ENCODE data around the gene TRMT13. TPM values are rescaled to one million over a fixed set of nuclear protein-coding genes. Genes with fewer than 3 reads are reported as not detected.
A peak's percentile ranks its signal among the peaks of the same experiment; 100 is the strongest.

TRMT13 gene
- total RNA-seq, 1 donor from 2014 or later = 11.4 TPM

DNA sequence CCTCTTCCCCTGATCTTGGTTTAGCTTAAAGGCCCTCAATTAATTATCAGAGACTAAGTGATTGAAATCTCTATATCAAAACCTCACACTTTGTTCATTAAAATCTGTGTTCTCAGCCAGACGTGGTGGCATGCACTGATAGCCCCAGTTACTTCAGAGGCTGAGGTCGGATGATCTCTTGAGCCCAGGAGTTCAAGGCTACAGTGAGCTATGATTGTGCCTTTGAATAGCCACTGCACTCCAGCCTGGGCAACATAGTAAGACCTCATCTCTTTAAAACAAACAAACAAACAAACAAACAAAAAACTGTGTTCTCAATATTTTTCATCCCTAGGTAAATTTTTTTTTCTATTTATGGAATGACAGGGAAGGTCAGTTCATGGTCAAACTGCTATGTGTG lies 18.7 kb downstream of the TRMT13 start:
- TF ChIP-seq, protein P1, sequence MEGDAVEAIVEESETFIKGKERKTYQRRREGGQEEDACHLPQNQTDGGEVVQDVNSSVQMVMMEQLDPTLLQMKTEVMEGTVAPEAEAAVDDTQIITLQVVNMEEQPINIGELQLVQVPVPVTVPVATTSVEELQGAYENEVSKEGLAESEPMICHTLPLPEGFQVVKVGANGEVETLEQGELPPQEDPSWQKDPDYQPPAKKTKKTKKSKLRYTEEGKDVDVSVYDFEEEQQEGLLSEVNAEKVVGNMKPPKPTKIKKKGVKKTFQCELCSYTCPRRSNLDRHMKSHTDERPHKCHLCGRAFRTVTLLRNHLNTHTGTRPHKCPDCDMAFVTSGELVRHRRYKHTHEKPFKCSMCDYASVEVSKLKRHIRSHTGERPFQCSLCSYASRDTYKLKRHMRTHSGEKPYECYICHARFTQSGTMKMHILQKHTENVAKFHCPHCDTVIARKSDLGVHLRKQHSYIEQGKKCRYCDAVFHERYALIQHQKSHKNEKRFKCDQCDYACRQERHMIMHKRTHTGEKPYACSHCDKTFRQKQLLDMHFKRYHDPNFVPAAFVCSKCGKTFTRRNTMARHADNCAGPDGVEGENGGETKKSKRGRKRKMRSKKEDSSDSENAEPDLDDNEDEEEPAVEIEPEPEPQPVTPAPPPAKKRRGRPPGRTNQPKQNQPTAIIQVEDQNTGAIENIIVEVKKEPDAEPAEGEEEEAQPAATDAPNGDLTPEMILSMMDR (IDR thresholded peaks at IDR 0.05; ENCODE audit: partially characterized antibody, unreplicated experiment) = no peak
- DNase-seq = no peak
- Mint-ChIP-seq H3K27me3 (ENCODE audit: unreplicated experiment) (no peaks in the 10 kb centered on the region), H3K4me1 (ENCODE audit: low read depth, unreplicated experiment) (no peaks in the 10 kb centered on the region), H3K4me3 (ENCODE audit: unreplicated experiment) (no peak overlapping the region), H3K27ac (ENCODE audit: unreplicated experiment) (no peak overlapping the region), H3K9me3 (ENCODE audit: unreplicated experiment) (no peaks in the 10 kb centered on the region), H3K36me3 (ENCODE audit: unreplicated experiment) (no peaks in the 10 kb centered on the region)

DNA sequence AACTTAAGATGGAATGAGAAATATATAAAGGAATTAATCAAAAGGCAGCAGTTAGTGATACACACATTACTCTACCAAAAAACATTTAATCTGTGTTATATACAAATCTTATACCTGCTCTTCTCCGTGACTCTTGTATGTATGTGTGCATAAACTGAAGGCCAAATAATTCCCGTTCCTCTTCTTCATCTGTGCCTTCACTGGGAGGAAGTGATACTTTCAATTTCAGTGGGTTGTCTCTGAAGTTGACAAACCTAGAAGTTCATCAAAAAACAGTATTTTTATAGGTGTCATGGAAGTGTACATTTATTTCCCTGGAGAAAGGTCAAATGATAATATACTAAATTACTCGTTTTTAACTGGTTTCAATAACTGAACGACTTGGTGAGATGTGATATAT lies 19.3 kb downstream of the TRMT13 start:
- Mint-ChIP-seq H3K27ac (ENCODE audit: unreplicated experiment) (no peak overlapping the region), H3K4me3 (ENCODE audit: unreplicated experiment) (no peak overlapping the region), H3K9me3 (ENCODE audit: unreplicated experiment) (no peaks in the 10 kb centered on the region), H3K27me3 (ENCODE audit: unreplicated experiment) (no peaks in the 10 kb centered on the region), H3K36me3 (ENCODE audit: unreplicated experiment) (no peaks in the 10 kb centered on the region), H3K4me1 (ENCODE audit: low read depth, unreplicated experiment) (no peaks in the 10 kb centered on the region)
- no peak for DNase-seq
- TF ChIP-seq, protein P1 (IDR thresholded peaks at IDR 0.05; ENCODE audit: partially characterized antibody, unreplicated experiment) = no peak

DNA sequence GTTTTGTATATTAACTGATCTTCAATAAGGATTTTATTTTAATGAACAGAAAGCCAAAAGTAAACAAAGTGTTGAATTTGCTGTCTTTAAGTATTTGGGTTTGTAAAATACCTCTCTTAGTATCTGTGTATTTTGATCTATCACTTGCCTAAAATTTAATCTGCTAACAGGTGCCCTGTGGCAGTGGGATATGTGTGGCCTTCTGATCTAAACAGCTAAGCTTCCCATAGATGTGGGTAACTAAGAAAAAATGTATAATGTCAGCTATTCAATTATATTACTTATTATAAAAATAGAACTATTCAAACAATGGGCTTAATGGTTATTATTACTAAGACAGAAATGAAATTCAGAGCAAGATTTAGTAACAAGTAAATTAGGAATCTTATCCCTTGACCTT lies 29.9 kb downstream of the TRMT13 start:
- DNase-seq = no peak
- TF ChIP-seq, protein P1 (IDR thresholded peaks at IDR 0.05; ENCODE audit: partially characterized antibody, unreplicated experiment) = no peak
- Mint-ChIP-seq H3K9me3 (ENCODE audit: unreplicated experiment) (no peaks in the 10 kb centered on the region), H3K27ac (ENCODE audit: unreplicated experiment) (no peak overlapping the region), H3K27me3 (ENCODE audit: unreplicated experiment) (no peaks in the 10 kb centered on the region), H3K4me3 (ENCODE audit: unreplicated experiment) (no peak overlapping the region), H3K36me3 (ENCODE audit: unreplicated experiment) (no peaks in the 10 kb centered on the region), H3K4me1 (ENCODE audit: low read depth, unreplicated experiment) (peaks cover 2% of the 10 kb centered on the region)

DNA sequence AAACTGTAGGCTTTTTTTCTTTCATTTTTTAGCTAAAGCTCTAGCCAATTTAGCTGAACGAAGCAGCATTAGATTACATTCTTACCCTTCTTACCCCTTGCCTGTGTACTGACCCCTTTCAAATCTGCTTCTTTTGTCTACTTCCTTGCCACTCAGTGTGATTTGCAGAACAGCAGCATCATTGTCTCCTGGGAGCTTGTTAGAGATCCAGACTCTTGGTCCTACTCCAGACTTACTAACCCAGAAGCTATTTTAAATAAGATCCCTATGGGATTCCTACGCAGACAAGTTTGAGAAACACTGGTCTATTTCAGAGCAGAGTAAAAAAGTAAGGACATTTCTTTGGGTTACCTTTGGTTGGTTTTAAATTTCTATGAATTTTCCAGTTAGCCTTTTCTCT lies 31.3 kb downstream of the TRMT13 start:
- H3K27me3 Mint-ChIP-seq (ENCODE audit: unreplicated experiment) = no peaks in the 10 kb centered on the region
- H3K27ac Mint-ChIP-seq (ENCODE audit: unreplicated experiment) = peak overlapping the region; percentile 88
- H3K9me3 Mint-ChIP-seq (ENCODE audit: unreplicated experiment) = no peaks in the 10 kb centered on the region
- TF ChIP-seq, protein P1 (IDR thresholded peaks at IDR 0.05; ENCODE audit: partially characterized antibody, unreplicated experiment) = no peak
- no peak for DNase-seq
- no peaks in the 10 kb centered on the region for H3K36me3 Mint-ChIP-seq (ENCODE audit: unreplicated experiment)
- peak overlapping the region; percentile 61 for H3K4me3 Mint-ChIP-seq (ENCODE audit: unreplicated experiment)
- H3K4me1 Mint-ChIP-seq (ENCODE audit: low read depth, unreplicated experiment) = peaks cover 2% of the 10 kb centered on the region

DNA sequence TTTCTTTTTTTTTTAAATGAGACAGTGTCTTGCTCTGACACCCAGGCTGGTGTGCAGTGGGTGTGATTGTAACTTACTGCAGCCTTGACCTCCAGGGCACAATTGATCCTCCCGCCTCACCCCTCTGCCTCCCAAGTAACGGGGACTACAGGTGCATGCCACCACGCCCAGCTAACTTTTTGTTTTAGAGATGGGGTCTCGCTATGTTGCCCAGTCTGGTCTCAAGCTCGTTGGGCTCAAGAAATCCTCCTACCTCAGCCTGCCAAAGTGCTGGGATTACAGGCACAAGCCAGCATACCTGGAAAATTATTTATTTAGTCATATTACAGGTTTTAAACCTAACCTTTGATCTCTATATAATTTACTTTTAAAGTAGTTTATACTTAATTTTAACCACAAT lies 31.7 kb downstream of the TRMT13 start:
- no peak for DNase-seq
- TF ChIP-seq, protein P1 (IDR thresholded peaks at IDR 0.05; ENCODE audit: partially characterized antibody, unreplicated experiment) = no peak
- no peaks in the 10 kb centered on the region for H3K36me3 Mint-ChIP-seq (ENCODE audit: unreplicated experiment)
- H3K9me3 Mint-ChIP-seq (ENCODE audit: unreplicated experiment) = no peaks in the 10 kb centered on the region
- peaks cover 2% of the 10 kb centered on the region for H3K4me1 Mint-ChIP-seq (ENCODE audit: low read depth, unreplicated experiment)
- H3K4me3 Mint-ChIP-seq (ENCODE audit: unreplicated experiment) = no peak overlapping the region
- H3K27me3 Mint-ChIP-seq (ENCODE audit: unreplicated experiment) = no peaks in the 10 kb centered on the region
- no peak overlapping the region for H3K27ac Mint-ChIP-seq (ENCODE audit: unreplicated experiment)

All from glutamatergic neuron (in vitro differentiated cells).